Measurements from ENCODE around the gene GPX5. TPM values are rescaled to one million over a fixed set of nuclear protein-coding genes. Genes with fewer than 3 reads are reported as not detected.

Gene GPX5
- total RNA-seq, 1 experiment from 2014 or later: not detected

DNA sequence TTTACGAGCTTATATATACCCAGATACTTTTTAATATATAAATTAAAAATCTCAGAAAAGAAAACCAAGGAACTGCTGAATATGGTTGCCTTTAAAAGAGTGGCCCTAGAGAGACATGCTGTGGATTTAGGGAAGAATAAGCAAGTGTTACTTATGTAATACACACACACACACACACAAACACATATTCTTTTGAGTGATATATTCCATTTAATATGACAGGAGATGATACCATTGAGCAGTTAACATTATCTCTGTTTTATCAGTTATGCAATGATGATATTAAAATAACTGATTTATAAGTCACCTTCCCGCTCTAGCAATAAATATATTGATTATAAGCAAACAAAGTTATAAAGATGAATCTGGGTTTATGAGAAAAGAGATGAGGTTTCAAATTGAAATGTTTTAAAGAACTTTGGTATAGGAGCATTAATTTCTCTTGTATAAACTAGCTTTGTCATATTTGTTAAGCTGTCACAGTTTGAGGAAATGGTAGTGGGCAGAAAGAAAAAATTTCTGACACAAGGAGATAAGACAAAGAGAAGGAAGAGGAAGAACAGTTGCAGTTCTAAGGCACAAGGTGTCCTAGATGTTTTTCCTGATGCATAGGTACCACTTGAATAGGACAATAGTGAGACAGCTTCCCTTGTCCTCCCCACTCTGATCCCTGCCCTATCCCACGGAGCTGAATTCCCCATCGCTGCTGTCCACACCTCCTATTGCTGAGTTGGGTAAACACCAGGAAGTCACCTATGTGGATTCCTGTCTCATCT is 26.4 kb downstream of the GPX5 start:
- TF ChIP-seq TCF7L2 (IDR thresholded peaks at IDR 0.05; ENCODE audit: low read depth, low read length): no peak
- no peaks in the 10 kb centered on the region; the same call in none of the 2 replicates for H3K36me3 ChIP-seq (ENCODE audit: control insufficient read depth, insufficient read depth, low read length)
- H3K27ac ChIP-seq (ENCODE audit: low read length): no peak overlapping the region
- H3K4me3 ChIP-seq (ENCODE audit: low read depth in 2 of 2, low read length in 2 of 2): no peak overlapping the region
- ChIA-PET POLR2A (no interaction called here), CTCF (no interaction called here)
- BruUV-seq (replicated peaks): no TSS peak
- H3K9me3 ChIP-seq (ENCODE audit: control insufficient read depth, insufficient read depth, low read depth, low read length): no peaks in the 10 kb centered on the region
- ATAC-seq (no peak), DNase-seq (ENCODE audit: low read depth, low spot score) (no peak)
- intact Hi-C loops (cut with micrococcal nuclease; ENCODE audit: unreplicated experiment) (no loop called here), in situ Hi-C loops (cut with HindIII; ENCODE audit: low pct_unique_long_range_greater_than_20kb, low sequenced_read_pairs) (no loop called here)
- H3K27me3 ChIP-seq (ENCODE audit: control insufficient read depth, insufficient read depth, low read length): peaks cover 26% of the 10 kb centered on the region
- H3K4me1 ChIP-seq (ENCODE audit: control insufficient read depth, insufficient read depth, low read length): no peaks in the 10 kb centered on the region

DNA sequence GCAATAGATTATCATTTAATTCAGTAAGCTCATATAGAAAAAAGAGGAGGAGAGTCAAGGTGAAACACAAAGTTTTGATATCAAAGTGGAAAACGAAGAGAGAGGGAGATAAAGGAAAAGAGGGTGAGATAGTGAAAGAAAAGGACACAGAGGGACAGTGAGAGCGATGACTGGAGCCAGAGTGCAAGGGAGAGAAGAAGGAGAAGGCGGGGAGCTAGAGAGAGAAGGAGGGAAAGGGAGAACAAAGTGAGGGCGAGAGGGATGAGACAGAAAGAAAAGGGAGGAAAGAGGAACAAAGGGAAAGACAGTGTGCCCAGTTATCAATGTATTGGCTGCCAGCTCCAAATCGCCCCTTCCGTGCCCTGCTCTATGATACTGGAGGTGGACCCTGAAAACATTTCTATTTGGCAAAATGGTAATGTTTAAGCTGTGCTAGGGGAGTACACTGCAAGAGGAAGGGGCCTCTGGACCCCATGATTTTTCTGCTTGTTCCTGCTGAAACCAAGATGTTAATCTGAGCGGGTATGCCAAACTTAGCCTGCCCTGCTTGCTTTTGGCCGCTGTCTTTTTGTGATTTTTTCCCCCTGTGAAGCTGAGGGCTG is 27.8 kb downstream of the GPX5 start:
- Histone ChIP-seq H3K27me3 (ENCODE audit: control insufficient read depth, insufficient read depth, low read length) (peaks cover 26% of the 10 kb centered on the region), H3K4me1 (ENCODE audit: control insufficient read depth, insufficient read depth, low read length) (no peaks in the 10 kb centered on the region), H3K27ac (ENCODE audit: low read length) (no peak overlapping the region), H3K36me3 (ENCODE audit: control insufficient read depth, insufficient read depth, low read length) (no peaks in the 10 kb centered on the region; the same call in none of the 2 replicates), H3K4me3 (ENCODE audit: low read depth in 2 of 2, low read length in 2 of 2) (no peak overlapping the region), H3K9me3 (ENCODE audit: control insufficient read depth, insufficient read depth, low read depth, low read length) (no peaks in the 10 kb centered on the region)
- CTCF ChIA-PET: no interaction called here
- in situ Hi-C loops (cut with HindIII; ENCODE audit: low pct_unique_long_range_greater_than_20kb, low sequenced_read_pairs): no loop called here
- intact Hi-C loops (cut with micrococcal nuclease; ENCODE audit: unreplicated experiment): no loop called here
- no TSS peak for BruUV-seq (replicated peaks)
- DNase-seq (ENCODE audit: low read depth, low spot score) (no peak), ATAC-seq (no peak)
- TF ChIP-seq SIN3A (IDR thresholded peaks at IDR 0.05; ENCODE audit: borderline replicate concordance, insufficient read depth, low read depth, low read length) (no peak), POLR2AphosphoS5 (IDR thresholded peaks at IDR 0.05; ENCODE audit: low read depth, low read length) (no peak), TCF7L2 (IDR thresholded peaks at IDR 0.05; ENCODE audit: low read depth, low read length) (no peak)
- TF ChIP-seq, protein P1, sequence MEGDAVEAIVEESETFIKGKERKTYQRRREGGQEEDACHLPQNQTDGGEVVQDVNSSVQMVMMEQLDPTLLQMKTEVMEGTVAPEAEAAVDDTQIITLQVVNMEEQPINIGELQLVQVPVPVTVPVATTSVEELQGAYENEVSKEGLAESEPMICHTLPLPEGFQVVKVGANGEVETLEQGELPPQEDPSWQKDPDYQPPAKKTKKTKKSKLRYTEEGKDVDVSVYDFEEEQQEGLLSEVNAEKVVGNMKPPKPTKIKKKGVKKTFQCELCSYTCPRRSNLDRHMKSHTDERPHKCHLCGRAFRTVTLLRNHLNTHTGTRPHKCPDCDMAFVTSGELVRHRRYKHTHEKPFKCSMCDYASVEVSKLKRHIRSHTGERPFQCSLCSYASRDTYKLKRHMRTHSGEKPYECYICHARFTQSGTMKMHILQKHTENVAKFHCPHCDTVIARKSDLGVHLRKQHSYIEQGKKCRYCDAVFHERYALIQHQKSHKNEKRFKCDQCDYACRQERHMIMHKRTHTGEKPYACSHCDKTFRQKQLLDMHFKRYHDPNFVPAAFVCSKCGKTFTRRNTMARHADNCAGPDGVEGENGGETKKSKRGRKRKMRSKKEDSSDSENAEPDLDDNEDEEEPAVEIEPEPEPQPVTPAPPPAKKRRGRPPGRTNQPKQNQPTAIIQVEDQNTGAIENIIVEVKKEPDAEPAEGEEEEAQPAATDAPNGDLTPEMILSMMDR (IDR thresholded peaks at IDR 0.05): no peak
- TF ChIP-seq, protein P2, sequence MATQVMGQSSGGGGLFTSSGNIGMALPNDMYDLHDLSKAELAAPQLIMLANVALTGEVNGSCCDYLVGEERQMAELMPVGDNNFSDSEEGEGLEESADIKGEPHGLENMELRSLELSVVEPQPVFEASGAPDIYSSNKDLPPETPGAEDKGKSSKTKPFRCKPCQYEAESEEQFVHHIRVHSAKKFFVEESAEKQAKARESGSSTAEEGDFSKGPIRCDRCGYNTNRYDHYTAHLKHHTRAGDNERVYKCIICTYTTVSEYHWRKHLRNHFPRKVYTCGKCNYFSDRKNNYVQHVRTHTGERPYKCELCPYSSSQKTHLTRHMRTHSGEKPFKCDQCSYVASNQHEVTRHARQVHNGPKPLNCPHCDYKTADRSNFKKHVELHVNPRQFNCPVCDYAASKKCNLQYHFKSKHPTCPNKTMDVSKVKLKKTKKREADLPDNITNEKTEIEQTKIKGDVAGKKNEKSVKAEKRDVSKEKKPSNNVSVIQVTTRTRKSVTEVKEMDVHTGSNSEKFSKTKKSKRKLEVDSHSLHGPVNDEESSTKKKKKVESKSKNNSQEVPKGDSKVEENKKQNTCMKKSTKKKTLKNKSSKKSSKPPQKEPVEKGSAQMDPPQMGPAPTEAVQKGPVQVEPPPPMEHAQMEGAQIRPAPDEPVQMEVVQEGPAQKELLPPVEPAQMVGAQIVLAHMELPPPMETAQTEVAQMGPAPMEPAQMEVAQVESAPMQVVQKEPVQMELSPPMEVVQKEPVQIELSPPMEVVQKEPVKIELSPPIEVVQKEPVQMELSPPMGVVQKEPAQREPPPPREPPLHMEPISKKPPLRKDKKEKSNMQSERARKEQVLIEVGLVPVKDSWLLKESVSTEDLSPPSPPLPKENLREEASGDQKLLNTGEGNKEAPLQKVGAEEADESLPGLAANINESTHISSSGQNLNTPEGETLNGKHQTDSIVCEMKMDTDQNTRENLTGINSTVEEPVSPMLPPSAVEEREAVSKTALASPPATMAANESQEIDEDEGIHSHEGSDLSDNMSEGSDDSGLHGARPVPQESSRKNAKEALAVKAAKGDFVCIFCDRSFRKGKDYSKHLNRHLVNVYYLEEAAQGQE (IDR thresholded peaks at IDR 0.05; ENCODE audit: insufficient read depth in 1 of 2, low read depth in 2 of 2, low read length in 1 of 2): no peak
- POLR2A ChIA-PET: no interaction called here
